Measurements from ENCODE around the gene PDCD5.

The PDCD5 gene

DNA sequence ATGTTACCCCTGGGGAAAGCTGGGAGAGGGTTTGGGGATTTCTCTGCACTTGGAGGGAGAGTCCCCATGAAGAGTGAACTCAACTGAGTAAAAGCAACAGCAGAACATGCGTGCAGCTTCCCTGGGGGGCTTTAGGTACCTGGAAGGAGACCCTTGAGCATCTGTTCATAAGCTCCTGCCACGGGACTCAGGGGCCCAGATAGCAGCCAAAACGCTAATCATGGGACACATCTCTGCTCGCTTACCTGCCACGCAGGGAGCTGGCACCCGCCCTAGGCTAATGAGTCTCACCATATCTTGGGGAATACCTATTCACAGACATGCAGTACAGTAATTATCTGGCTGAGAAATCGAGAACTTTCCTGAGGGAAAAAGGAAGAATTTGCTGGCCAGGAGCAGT is 33.9 kb downstream of the PDCD5 start:
- TF ChIP-seq CTCF (IDR thresholded peaks at IDR 0.05; ENCODE audit: borderline replicate concordance, insufficient read depth, low read depth, low read length): no peak
- no peak overlapping the region for H3K4me3 ChIP-seq (ENCODE audit: low read depth, low read length)

- no peak overlapping the region for H3K4me3 ChIP-seq (ENCODE audit: low read depth, low read length)
- no peak for TF ChIP-seq CTCF (IDR thresholded peaks at IDR 0.05; ENCODE audit: borderline replicate concordance, insufficient read depth, low read depth, low read length)
Observed at GRCh38 chr19:32615569-32615968, 34.6 kb downstream of the PDCD5 start.

GRCh38 chr19:32619051-32619685 is 38.2 kb downstream of the PDCD5 start:
- no peak overlapping the region for H3K4me3 ChIP-seq (ENCODE audit: low read depth, low read length)

DNA sequence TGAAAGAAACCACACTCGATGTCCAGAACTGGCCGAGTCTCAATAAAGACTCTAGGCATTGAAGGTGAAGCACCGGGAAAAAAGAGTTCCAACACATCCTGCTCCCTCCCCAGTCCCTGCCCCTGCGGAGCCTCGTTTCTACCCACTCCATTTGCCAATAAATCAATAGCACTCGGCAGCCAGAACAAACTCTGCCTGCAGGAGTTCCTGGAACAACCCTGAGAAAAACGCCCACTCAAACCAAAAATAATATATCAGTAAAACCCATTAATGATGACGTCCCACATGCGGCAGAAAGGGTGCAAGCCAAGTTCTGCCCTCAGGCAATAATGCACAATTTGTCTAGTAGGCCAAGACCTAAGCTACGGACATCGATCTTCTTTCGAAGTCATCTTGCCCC is 41.0 kb downstream of the PDCD5 start:
- no peak overlapping the region for H3K4me3 ChIP-seq (ENCODE audit: low read depth, low read length)
- TF ChIP-seq CTCF (IDR thresholded peaks at IDR 0.05; ENCODE audit: borderline replicate concordance, insufficient read depth, low read depth, low read length): no peak

More at GRCh38 chr19:32619051-32619685, 38.2 kb downstream of the PDCD5 start:
- TF ChIP-seq CTCF (IDR thresholded peaks at IDR 0.05; ENCODE audit: borderline replicate concordance, insufficient read depth, low read depth, low read length): no peak

- TF ChIP-seq CTCF (IDR thresholded peaks at IDR 0.05; ENCODE audit: borderline replicate concordance, insufficient read depth, low read depth, low read length): no peak
Observed at GRCh38 chr19:32624410-32624809, 43.4 kb downstream of the PDCD5 start.

GRCh38 chr19:32626969-32627368 is 46.0 kb downstream of the PDCD5 start:
- no peak overlapping the region for H3K4me3 ChIP-seq (ENCODE audit: low read depth, low read length)
- TF ChIP-seq CTCF (IDR thresholded peaks at IDR 0.05; ENCODE audit: borderline replicate concordance, insufficient read depth, low read depth, low read length): no peak

More at GRCh38 chr19:32624410-32624809, 43.4 kb downstream of the PDCD5 start:
- H3K4me3 ChIP-seq (ENCODE audit: low read depth, low read length): no peak overlapping the region

- H3K4me3 ChIP-seq (ENCODE audit: low read depth, low read length): no peak overlapping the region
Observed at GRCh38 chr19:32627714-32628270, 46.8 kb downstream of the PDCD5 start.

More at GRCh38 chr19:32627714-32628270, 46.8 kb downstream of the PDCD5 start:
- TF ChIP-seq CTCF (IDR thresholded peaks at IDR 0.05; ENCODE audit: borderline replicate concordance, insufficient read depth, low read depth, low read length): no peak

All from GM12875 (cell line).